ENCODE results near the gene KIF11. TPM values are rescaled to one million over a fixed set of nuclear protein-coding genes. Genes with fewer than 3 reads are reported as not detected.
A peak's percentile ranks its signal among the peaks of the same experiment; 100 is the strongest.

KIF11 gene
- total and polyA plus RNA-seq, 2 experiments from 2014 or later: 26.1 to 56.7 TPM

GRCh38 chr10:92699193-92699517 lies 106.2 kb downstream of the KIF11 start:
- peak; percentile 34 for ATAC-seq
- Mint-ChIP-seq H3K36me3 (ENCODE audit: low read depth) (no peaks in the 10 kb centered on the region), H3K9me3 (no peaks in the 10 kb centered on the region), H3K4me1 (peaks cover 27% of the 10 kb centered on the region), H3K27ac (no peak overlapping the region), H3K4me3 (peak overlapping the region; percentile 70), H3K27me3 (ENCODE audit: insufficient read depth, low read depth, poor library complexity) (peaks cover 56% of the 10 kb centered on the region)
- H3K27ac ChIP-seq (ENCODE audit: low read depth): no peak overlapping the region
- peaks cover 34% of the 10 kb centered on the region for H3K4me1 ChIP-seq (ENCODE audit: insufficient read depth)
- peak overlapping the region; percentile 59 for H3K4me3 ChIP-seq
- no peaks in the 10 kb centered on the region for H3K79me2 ChIP-seq (replicated peaks; ENCODE audit: insufficient read depth)
- peaks cover 81% of the 10 kb centered on the region for H3K27me3 ChIP-seq (ENCODE audit: insufficient read depth)
- H3K4me2 ChIP-seq: peak overlapping the region; percentile 80
- no peaks in the 10 kb centered on the region for H3K36me3 ChIP-seq (ENCODE audit: insufficient read depth)
- peak; percentile 35 for DNase-seq (ENCODE audit: low spot score)
- H2AFZ ChIP-seq: peak overlapping the region; percentile 64
- no peak for TF ChIP-seq CTCF (conservative IDR thresholded peaks at IDR 0.05; ENCODE audit: low read depth in 2 of 2)
- no peak for TF ChIP-seq JUNB (IDR thresholded peaks at IDR 0.05; ENCODE audit: unreplicated experiment)
- TF ChIP-seq STAT1 (IDR thresholded peaks at IDR 0.05; ENCODE audit: unreplicated experiment): no peak
- TF ChIP-seq ZNF331 (CRISPR knock-in tag; IDR thresholded peaks at IDR 0.05; ENCODE audit: low read depth): no peak
- no peak for TF ChIP-seq ZNF114 (CRISPR knock-in tag; IDR thresholded peaks at IDR 0.05)
- TF ChIP-seq ETS1 (IDR thresholded peaks at IDR 0.05): no peak
- TF ChIP-seq EZH2phosphoT487 (IDR thresholded peaks at IDR 0.05; ENCODE audit: unreplicated experiment): no peak
- no peak for TF ChIP-seq REST (IDR thresholded peaks at IDR 0.05; ENCODE audit: unreplicated experiment)
- TF ChIP-seq POLR2AphosphoS5 (IDR thresholded peaks at IDR 0.05; ENCODE audit: low read depth): no peak
- no peak for TF ChIP-seq CREB1 (CRISPR knock-in tag; IDR thresholded peaks at IDR 0.05; ENCODE audit: low read depth)
- no peak for TF ChIP-seq ZNF462 (CRISPR knock-in tag; IDR thresholded peaks at IDR 0.05)
- no peak for TF ChIP-seq NANOG (IDR thresholded peaks at IDR 0.05; ENCODE audit: borderline replicate concordance)
- TF ChIP-seq EZH2 (IDR thresholded peaks at IDR 0.05; ENCODE audit: low read depth, unreplicated experiment): no peak
- peaks cover 9% of the 10 kb centered on the region; the same call in 1 of the 2 replicates for H3F3A ChIP-seq (replicated peaks; ENCODE audit: low read depth)
- H3K9me2 ChIP-seq (ENCODE audit: insufficient read depth): no peaks in the 10 kb centered on the region
- H4K20me1 ChIP-seq (replicated peaks; ENCODE audit: insufficient read depth): no peaks in the 10 kb centered on the region; the same call in 1 of the 2 replicates

All from GM23338 (cell line).